GM19372 (cell line): ENCODE data around the gene NTN3.
"Not testable (repeated sequence)": the region's sequence is repeated elsewhere in the genome, so short reads cannot be mapped to it uniquely, and the experiment has no call there.

Experiments
- ATAC-seq: cut with Tn5 transposase; IDR thresholded peaks from one replicate; pipeline ENCODE4 v1.9.1; 2021; ENCODE audit warnings: mild to moderate bottlenecking, low read depth, moderate library complexity; ENCODE audit not compliant: unreplicated experiment

The NTN3 gene

DNA sequence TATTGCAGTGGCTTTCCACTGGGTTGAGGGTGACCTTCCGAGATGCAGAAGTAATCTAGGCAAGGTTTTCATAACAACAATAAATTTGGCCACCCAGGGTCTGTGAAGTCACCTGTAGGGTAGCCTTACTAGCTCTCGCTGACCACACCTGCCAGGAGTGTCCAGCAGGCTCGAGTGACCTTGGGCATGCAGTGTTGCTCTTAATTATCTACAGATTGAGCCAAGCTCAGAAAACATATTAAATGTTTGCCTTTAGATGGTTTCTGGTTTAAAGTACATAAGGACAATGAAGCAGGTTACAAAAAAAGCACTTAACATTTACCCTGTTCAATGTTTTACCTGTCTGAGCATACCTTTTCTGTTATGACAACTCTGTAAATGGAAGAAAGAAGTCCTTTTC is 5.6 kb downstream of the NTN3 start:
- ATAC-seq, result no peak

DNA sequence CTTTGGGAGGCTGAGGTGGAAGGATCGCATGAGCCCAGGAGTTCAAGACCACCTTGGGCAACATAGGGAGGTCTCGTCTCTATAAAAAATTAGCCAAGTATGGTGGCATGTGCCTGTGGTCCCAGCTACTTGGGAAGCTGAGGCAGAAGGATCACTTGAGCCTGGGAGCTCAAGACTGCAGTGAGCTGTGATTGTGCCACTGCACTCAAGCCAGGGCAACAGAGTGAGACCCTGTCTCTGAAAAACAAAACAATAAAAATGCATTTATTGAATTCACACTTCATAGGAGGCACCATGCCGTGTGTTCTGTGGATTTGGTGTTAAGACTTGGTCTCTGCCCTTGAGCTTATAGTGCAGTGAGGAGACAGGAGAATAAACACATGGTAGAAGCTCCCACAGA is 6.2 kb downstream of the NTN3 start:
- ATAC-seq, result no peak

GRCh38 chr16:2478279-2478678 is 7.2 kb downstream of the NTN3 start:
- ATAC-seq, result no peak

- not testable (repeated sequence) for ATAC-seq
These were observed 8.9 kb downstream of the NTN3 start for GRCh38 chr16:2479996-2480395.

DNA sequence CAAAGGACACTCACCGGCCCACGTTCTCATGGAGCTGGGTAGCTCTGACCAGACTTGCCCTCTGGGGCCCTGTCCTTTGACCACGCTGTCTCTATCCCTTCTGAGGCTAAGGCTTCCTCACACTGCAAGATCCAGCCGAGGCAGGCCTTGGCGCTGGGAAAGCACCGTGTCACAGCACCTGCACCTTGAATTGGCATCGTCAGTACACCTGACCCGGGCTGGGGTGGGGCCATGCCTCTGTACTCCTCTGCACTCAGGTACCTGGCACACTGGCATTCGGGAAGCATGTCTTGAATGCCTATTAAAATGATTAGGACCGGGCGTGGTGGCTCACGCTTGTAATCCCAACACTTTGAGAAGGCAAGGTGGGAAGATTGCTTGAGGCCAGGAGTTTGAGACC is 9.9 kb downstream of the NTN3 start:
- no peak for ATAC-seq

- ATAC-seq, result no peak
These were observed 10.6 kb downstream of the NTN3 start for GRCh38 chr16:2481676-2482075.

- ATAC-seq, result no peak
These were observed 11.2 kb downstream of the NTN3 start for GRCh38 chr16:2482249-2482648.

DNA sequence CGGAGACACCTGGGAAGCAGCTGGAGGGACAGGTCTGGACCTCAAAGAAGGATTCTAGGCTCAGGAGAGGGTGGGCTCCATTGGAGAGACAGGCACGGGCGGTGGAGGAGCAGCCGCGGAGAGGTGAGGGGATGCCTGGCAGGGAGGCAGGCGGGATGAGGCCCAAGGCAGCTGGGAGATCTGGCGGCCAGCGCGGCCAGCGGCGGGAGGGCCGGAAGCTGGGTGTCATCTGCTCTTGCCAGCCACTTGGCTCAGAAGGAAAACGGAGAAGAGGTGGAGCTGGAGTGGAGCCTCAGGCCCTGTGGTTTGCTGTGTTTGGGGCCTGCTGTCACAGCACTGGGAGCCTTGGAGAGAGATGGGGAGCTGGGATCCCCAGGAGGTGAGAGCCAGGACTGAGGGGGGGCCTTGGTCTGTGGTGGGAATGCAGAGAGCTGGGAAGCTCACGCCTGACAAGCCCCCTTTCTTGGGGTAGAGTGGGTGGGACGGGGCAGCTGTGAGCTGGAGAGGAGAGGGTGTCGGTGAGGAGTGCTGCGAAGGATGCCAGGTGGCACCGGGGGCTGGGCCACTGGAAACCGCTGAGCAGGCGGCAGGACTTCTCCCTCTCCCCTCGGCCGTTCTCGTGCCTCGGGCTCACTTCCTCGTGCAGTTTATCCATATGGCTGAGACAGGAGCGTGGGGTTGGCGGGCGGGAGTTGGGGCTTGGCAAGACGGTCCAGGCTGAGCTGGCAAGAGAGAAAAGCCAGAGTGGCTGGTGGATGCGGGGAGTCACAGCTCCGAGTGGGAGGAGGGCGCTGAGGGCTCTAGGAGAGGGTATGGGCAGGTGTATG is 11.8 kb downstream of the NTN3 start:
- ATAC-seq, result no peak

GRCh38 chr16:2483939-2484897 is 13.1 kb downstream of the NTN3 start:
- no peak for ATAC-seq

DNA sequence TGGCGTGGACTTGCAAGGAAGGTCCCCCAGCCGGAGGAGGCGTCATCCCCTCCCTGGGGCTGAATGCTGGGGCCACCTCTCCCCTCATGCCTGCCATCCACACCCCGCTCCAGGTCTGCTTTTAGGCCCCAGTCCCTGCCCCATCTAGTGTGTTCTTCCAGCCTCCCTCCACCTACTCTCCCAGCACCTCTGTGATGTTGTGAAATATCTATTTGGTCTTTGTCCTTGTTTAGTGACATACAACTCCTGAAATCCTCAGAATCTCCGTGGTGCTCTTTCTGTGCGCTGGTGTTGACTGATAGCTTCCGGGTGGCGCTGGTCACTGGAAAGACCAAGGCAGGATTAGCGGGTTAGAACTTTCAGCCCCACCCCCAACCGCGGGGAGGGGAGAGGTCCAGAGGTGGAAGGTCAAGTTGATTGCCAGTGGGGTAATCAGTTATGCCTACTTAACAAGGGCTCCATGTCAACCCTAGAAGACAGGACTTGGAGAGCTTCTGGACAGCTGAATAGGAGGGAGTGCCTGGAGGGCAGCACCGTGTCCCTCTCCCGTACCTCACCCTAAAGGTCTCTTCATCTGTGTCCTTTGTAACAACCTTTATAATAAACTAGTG is 13.9 kb downstream of the NTN3 start:
- no peak for ATAC-seq

GRCh38 chr16:2485811-2486507 is 14.9 kb downstream of the NTN3 start:
- no peak for ATAC-seq

GRCh38 chr16:2486645-2487516 is 15.8 kb downstream of the NTN3 start:
- peak; percentile 45 for ATAC-seq

DNA sequence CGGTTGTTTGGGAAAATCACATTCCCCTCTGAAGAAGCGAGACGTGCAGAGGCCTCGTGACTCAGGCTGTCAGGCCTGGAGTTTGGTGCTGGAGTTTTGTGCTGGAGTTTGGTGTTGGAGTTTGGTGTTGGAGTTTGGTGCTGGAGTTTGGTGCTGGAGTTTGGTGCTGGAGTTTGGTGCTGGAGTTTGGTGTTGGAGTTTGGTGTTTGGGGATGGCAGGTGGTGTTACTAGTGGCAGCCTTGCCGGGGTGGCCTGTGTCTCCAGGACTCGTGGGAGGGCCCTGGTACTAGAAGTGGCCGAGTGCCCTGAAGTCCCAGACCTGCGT is 16.4 kb downstream of the NTN3 start:
- no peak for ATAC-seq

- no peak for ATAC-seq
These were observed 16.9 kb downstream of the NTN3 start for GRCh38 chr16:2487903-2488531.

- no peak for ATAC-seq
These were observed 18.5 kb downstream of the NTN3 start for GRCh38 chr16:2489581-2489980.

DNA sequence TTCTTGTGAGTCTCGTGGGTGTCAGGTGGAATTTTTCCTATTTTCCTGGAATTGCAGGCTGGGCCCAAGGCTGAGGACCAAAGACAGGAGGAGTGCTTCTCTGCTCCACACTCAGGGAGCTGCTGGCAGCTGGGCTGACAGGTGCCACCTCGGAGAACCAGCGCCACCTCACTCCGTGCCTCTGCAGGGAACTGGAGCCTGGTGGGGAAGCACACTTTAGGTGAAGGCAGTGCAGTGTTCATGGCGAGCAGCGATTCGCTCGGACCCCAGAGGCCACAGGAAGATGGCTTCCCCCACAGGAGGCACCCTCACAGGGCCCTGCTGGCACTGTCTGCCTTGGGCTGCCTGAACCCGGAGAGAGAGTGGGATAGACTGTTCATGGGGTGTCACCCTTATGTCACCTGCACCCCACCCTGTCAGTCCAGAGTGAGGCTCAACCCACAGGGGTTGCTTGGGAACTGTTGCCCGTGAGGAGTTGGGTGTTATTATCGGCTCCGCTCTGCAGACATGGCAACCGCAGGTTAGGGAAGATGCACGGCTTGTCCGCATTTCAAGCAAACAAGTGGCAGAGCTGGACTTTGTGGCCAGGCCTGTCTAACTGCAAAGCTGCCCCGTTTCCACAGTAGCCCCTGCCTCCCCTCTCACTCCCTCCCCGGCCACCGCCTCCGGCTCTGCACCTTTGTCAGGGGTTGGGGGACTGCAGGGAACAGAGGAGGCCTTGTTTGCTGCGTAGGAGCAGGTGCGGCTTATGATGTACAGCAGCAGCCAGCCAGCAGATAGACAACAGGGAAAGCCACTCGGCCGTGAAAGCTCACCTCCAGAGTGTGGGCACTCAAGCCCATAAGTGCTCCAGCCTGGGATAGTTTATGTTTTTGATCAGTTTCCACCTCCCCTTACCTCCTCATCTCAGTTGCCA is 19.4 kb downstream of the NTN3 start:
- ATAC-seq, result no peak

- no peak for ATAC-seq
These were observed 21.2 kb downstream of the NTN3 start for GRCh38 chr16:2492292-2492691.

GRCh38 chr16:2493605-2494004 is 22.5 kb downstream of the NTN3 start:
- no peak for ATAC-seq
